HG02884 (cell line): Measurements from ENCODE around the gene TMEM184A.

ENCODE experiments used
- ATAC-seq: cut with Tn5 transposase; IDR thresholded peaks from one replicate; pipeline ENCODE4 v1.9.1; 2021; ENCODE audit warnings: mild to moderate bottlenecking, moderate library complexity; ENCODE audit not compliant: unreplicated experiment

TMEM184A gene

DNA sequence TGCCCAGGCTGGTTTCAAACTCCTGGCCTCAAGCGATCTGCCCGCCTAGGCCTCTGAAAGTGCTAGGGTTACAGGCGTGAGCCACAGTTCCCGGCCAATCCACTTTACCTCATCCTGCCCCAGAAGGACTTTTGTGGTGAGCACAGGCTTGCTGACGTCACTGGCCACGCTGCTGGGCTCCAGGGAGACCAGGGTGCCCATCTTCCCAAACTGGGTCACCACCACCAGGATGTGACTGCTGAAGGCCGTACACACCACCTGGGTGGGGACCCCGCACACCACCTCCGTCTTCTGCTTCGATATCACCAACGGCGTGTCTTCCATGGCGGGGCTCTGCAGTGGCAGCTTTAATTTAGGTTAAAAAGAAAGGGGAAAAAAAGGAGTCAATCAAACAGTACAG lies 13.0 kb upstream of the TMEM184A start:
- no peak for ATAC-seq

DNA sequence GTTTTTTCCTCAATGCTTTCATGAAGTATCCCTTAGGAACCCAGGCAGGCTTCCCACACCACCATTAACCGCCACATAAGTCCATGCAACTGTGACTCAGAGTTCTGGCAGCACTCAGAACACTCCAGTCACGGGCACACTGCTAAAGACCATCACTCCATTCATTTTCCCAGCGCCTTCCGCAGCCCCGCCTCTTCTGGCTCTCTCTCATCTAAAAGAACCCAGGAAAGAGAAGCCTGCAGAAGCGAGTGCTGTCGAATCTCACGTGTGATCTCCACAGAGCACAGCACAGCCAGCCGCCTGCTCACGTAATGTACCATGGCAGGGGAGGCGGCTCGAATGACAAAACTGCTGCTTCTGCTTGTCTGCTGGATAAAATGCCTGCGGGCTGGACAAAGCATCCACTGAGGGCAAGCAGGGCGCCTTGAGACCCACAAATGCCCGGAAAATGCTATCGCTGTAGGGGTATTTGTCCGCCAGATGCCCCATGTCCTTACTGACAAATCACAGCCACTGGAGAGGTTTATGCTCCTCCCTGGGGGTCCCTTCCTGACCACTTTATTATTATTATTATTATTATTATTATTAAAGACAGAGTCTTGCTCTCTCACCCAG lies 12.0 kb upstream of the TMEM184A start:
- ATAC-seq: no peak

DNA sequence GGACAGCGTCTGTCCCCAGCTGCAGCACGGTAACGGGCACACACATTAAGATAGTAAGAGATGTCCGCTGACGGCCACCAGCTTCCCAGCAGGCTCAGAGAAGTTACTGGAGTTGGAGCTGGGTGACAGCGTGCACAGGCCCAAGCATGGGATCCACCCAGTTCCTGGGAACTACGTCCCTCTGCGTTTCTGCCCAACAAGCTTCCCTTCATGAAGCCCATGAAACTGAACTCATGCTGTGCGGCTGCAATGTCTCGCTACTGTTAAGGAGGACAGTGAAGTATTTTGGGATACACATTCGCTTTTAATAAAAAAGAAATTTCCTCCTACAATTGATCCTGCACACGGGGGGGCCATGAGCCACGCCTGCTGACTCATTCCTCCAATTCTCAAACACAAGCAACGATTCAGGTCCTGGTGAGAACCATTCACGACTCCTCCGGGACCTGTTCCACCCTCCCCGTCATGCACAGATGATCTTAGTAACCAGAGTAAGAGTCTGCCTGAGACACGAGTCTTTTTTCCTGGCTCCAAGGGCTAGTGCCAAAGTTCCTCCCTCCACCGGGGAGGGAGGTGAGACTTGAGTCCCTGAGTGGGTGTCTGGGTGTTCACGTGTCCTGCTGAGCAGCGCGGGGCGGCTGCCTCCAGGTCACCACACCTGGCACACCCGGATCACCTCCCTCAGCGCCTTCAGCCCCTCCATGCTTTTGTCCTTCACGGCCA lies 11.2 kb upstream of the TMEM184A start:
- ATAC-seq: no peak

DNA sequence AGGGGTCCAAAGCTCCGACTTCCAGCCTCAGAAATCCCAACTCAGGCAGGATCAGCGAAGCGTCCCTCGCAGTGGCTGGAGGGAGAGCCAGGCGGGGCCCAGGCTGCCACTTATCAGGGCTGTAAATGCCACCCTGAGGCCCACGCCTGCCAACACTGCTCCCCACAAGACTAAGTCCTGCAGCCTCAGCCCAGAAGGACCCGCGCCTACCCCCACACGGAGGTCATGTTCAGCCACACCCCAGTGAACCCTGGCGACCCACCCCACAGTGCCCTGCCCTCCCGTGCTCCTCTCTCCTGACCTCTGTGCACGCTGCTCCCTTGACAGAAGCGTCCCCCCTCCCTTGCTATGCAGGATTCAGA lies 10.7 kb upstream of the TMEM184A start:
- no peak for ATAC-seq

DNA sequence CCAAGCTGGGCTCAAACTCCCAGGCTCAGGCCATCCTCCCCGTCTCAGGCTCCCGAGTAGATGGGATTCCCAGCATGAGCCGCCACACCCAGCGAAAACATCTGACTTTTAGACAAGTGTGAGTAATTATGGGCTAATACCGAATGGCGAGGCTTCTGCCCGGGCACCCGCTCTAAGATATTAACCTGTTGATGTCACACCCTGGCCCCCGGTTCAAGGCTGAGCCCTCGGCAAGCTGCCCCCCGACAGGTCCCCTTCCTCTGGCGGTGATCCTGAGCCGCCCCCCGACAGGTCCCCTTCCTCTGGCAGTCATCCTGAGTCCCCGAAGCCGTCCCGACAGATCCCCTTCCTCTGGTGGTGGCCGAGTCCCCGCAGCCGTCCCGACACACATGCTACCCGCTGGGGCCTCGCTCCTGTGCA lies 8.6 kb upstream of the TMEM184A start:
- ATAC-seq: no peak

GRCh38 chr7:1563981-1564602 lies 8.1 kb upstream of the TMEM184A start:
- ATAC-seq: no peak

GRCh38 chr7:1562597-1563051 lies 6.6 kb upstream of the TMEM184A start:
- ATAC-seq: no peak

DNA sequence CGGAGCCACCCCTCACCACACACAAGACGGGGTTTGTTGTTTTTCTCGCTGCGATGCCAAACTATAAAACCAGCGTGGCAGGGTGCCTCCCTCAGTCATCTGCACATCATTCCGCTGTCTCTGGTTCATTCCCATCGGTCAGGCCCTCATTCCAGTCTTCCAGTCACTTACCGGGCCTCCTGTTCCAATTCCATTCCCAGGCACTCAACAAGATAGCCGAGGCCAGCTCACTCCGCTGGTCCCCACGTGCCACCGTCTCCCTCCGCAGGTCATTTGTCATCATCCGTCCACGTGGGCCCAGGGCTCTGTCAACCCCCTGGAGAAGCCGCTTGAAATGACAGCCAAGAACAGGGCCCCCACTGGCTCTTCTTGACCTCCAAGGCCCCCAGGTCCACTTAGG lies 6.1 kb upstream of the TMEM184A start:
- ATAC-seq: no peak

DNA sequence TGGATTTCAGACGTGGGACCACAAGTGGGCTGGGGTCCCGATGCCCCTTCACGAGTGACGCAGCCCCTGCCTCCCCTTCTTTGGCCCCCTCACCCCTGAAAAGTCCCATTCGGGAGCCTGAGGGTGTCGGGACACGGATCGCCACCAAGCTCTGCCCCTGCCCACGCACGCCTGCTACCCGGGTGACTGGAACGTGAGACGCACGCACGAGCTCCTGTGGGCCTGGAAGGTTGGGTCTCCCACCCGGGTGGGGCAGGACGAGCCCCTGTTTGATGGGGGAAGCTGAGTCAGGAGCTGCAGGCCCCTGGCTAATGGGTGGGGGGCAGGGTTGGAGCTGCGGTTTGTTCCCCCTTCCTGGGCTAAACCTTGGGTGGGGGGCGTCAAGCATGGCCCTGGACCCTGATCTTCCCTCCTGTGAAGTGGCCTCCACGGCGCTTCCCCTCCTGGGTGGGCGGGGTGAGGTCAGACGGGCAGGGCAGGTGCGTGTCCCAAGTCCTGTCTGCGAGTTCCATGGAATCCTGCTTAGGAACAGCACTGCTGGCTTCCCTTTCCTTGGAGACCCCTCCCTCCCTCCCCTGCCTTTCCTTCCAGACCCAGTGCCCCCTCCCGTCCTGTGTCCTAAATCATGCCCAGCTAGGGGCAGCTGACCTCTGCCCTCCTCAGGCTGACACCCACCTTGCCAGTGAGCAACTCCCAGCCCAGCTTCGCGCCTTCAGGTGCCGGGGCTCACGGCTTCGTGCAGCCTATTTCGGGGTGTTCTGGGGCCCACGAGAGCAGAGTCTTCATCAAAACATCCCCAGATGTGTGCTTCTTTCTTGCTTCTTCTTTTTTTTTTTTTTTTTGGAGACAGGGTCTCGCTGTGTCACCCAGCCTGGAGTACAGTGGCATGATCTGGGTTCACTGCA lies 5.3 kb upstream of the TMEM184A start:
- ATAC-seq: no peak

- no peak for ATAC-seq
These were observed 4.6 kb upstream of the TMEM184A start for GRCh38 chr7:1560620-1561031.

DNA sequence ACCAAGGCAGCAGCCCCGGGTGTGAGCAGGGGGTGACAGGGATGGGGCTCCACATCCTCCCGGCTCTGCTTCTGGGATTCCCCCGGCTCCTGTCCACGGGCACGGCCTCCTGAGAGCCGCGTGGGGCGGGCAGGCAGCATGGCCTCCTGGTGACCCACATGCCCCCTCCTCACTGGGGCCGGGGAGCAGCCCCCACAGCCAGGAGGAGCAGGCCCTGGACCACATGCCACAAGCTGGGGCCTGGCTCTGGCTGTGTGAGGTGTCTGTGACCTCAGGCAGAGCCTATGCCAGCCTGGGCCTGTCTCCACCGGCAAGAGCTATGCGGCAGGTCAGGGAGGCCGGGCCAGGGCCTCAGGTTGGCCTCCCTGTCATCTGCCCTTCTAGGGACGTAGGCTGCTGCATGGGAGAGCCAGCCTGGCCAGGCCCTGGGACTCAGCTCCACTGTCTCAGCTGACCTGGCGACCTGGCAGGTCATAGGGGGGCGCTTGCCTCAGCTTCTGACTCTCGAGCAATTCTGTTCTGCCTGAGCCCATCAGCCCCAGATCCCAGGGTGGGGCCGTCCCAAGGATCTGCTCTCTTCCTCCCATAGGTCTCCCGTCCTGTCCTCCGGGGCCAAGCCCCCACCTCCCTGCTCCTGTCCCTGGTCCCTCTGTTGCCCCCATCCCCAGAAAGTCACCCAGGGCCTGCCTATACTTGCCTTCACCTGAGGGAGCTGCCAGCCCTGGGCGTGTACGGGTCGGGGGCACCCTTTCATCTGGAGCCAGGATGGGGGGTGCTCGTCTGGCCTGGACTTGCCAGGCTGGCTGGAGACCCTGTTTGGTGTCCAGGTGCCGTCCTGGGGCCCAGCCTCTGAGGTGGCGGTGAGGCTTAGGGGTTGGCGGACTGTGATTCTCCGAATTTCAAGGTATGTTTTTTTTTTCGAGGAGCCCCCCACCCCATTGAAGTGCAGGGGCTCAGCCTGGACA lies 3.9 kb upstream of the TMEM184A start:
- ATAC-seq: no peak

GRCh38 chr7:1558841-1559625 lies 3.0 kb upstream of the TMEM184A start:
- no peak for ATAC-seq

- ATAC-seq: no peak
These were observed 2.3 kb upstream of the TMEM184A start for GRCh38 chr7:1558181-1558811.

GRCh38 chr7:1557771-1558170 lies 1.8 kb upstream of the TMEM184A start:
- no peak for ATAC-seq

DNA sequence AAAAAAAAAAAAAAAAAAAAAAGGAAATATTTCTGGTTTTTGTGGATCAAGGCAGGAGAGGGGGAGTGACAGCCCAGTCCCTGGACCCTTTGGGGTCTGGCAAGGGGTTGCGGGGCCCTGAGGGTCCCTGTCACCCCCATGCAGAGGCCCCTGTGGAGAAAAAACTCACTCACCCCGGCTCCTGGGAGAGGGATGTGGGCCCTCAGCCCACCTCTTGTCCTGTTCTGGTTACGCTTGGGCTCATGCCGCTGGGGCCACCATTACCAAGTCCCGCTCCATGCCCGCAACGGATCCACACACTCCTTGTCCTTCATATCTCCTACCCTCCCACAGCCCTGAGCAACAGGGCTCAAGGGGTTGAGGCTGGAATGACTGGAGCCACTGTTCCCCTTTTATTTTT lies 1.0 kb upstream of the TMEM184A start:
- ATAC-seq: no peak

DNA sequence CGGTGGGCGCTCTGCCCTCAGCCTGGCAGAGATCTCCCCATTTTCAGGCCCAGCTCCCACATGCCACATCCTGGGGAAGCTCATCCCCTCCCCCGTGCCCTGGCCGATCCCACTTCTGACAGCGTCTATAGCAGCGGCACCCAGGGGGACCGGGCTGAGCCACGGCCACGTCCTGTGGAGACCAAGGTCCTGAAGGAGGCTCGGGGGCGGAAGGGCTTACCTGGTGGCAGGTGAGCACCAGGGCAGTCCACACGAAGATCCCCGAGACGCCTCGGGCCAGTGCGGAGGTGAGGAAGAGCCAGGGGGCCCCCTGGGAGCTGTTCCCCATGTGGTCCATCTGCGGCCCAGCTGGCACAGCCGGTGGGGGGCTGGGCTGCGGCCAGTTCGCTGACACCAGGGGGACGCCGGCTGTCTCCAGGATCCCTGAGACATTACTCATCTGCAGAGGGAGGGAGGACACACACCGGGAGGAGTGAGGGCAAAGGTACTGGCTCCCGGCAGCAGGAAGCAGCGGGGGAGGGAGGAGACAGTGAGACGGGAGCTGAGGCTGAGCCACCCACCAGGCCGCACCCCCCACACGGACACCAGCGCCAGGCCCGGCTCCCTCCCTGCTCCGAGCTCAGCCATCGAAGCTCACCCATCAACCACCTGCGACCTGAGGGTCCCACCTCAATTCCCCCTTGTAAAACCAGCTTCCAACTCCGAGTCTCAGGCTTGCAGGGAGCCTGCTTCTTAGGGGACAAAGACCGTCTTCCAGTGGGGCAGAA lies 776 bp downstream of the TMEM184A start:
- ATAC-seq: no peak

DNA sequence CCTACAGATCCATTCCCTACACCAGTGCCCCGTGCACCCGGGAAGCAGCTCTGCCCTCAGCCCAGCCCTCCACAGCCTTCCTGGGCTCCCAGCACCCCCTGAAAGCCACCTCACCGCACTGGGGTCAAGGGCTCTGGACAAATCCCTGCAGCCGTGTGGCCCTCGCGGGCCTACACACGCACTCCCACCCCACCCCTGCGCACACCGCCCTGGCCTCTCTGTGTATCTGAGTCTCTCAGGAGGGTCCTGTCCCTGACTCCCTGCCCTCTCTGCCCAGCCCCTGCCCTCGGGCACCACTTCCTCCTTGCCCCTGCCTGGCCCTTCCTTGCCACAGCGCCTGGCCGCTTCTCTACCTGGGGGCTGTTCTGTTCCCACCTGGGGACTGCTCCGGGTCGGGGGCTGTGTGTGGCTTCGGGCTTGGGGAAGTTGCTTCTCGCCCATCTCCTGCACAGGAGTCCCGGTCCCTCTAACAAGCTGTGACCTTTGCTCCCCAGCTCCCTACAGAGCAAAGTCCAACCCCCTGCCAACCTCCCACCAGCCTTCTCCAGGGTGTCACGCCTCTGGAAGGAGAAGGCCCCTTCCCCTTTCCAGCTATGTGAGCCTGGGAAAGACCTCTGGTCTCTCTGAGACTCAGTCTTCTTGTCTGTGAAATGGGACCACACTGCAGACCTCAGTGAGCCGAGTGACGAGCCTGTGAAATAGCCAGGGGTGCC lies 1.5 kb downstream of the TMEM184A start:
- no peak for ATAC-seq
